Esophagus muscularis mucosa (tissue), 4 donors: ENCODE data around the gene FAS. TPM values are rescaled to one million over a fixed set of nuclear protein-coding genes. Genes with fewer than 3 reads are reported as not detected.

ENCODE experiments used
- DNase-seq: peaks from one replicate; pipeline ENCODE4 v3.0.0-alpha.2; 2017; ENCODE audit errors: extremely low spot score
- H3K27ac ChIP-seq, 4 donors: fragments of 200-600 bp; sonication (generic); replicated peaks in 1 of 4; 1 replicate in 3 of 4; 2 replicates in 1 of 4; pipeline ENCODE4 v1.5.1; 2016 to 2019; ENCODE audit warnings: mild to moderate bottlenecking in 1 of 4
- H3K27me3 ChIP-seq, 4 donors: fragments of 200-600 bp; sonication (generic); one replicate each; pipeline versions ENCODE4 v1.5.1 to v1.6.0; 2016 to 2019
- H3K36me3 ChIP-seq, 4 donors: fragments of 200-600 bp; sonication (generic); one replicate each; pipeline ENCODE4 v1.5.1; 2016 to 2019
- H3K4me1 ChIP-seq, 4 donors: fragments of 200-600 bp; sonication (generic); one replicate each; pipeline ENCODE4 v1.5.1; 2016 to 2019
- H3K4me3 ChIP-seq, 4 donors: fragments of 200-600 bp; sonication (generic); 1 replicate in 2 of 4; 2 replicates in 2 of 4; pipeline ENCODE4 v1.5.1; 2016 to 2019; ENCODE audit warnings: mild to moderate bottlenecking in 4 of 4, moderate library complexity in 1 of 4
- H3K9me3 ChIP-seq, 4 donors: fragments of 200-600 bp; sonication (generic); 1 replicate in 3 of 4; 2 replicates in 1 of 4; pipeline ENCODE4 v1.5.1; 2016 to 2019
- EP300 ChIP-seq: sonication (generic); formaldehyde crosslinking; IDR thresholded peaks from one replicate; pipeline ENCODE4 v1.6.1; 2017; ENCODE audit warnings: antibody characterized with exemption
- POLR2A ChIP-seq: fragments of 450-650 bp; IDR thresholded peaks from one replicate; pipeline ENCODE4 v1.6.1; 2017; ENCODE audit warnings: antibody characterized with exemption, moderate library complexity, mild to moderate bottlenecking, low read depth
- POLR2AphosphoS5 ChIP-seq, 2 donors: sonication (generic); formaldehyde crosslinking; IDR thresholded peaks; one replicate each; pipeline ENCODE4 v1.6.1; 2017; ENCODE audit warnings: antibody characterized with exemption in 2 of 2
- WGBS: methylation state at CpG from one replicate; pipeline ENCODE4 v1.1.5; 2018; 5-methylcytosine and 5-hydroxymethylcytosine counted together
- intact Hi-C: fragments of 100-400 bp; cut with DNase I; formaldehyde crosslinking; loops from one replicate; pipeline ENCODE4 v1.15.1; 2023
- total RNA-seq, 4 donors: library from RNA; depleted of rRNA; stranded (reverse); fragments of >200 nt; gene quantifications; one replicate each; pipeline versions ENCODE4 v1.1.0 to v1.2.1, GENCODE V29; 2016
- TF ChIP-seq, protein P1 (sequence below), 3 experiments: fragments of 200-600 bp in 2 of 3; fragments of 450-650 bp in 1 of 3; sonication (generic) in 2 of 3; IDR thresholded peaks; one replicate each; pipeline ENCODE4 v1.5.1; 2017 to 2019; ENCODE audit warnings: antibody characterized with exemption in 3 of 3, mild to moderate bottlenecking in 2 of 3, moderate library complexity in 1 of 3

Gene FAS
- total RNA-seq, 4 donors from 2014 or later = 16.6 to 27.5 (median 18.7) TPM

DNA sequence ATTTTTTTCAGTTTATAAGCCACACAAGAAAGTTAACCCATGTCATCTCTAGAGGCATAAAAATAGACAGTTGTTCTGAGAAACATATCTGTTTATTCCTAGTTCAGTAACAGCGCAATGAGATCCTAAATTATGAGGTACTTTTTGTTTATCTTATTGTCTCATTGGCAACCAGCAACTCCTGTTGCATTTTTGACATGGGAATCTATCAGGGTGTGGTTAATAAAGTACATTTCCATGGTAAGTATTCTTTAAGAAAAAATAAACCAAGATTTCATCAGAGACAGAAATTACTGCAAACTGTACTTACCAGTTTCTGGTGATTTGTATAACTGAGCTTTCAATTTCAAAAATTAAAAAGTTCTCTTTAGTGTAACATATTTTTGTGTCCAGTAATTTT, 9.0 kb downstream of the FAS start:
- Histone ChIP-seq H3K27me3 (no peaks in the 10 kb centered on the region), H3K4me1 (peaks cover 8 to 39% (median 35%) of the 10 kb centered on the region in 4 donors), H3K4me3 (peak overlapping the region in 3 of 4 donors; percentile 15 to 36 (median 23)), H3K27ac (peak overlapping the region; percentile 34 to 58 (median 38)), H3K9me3 (no peaks in the 10 kb centered on the region), H3K36me3 (peaks cover 0 to 9% (median 2%) of the 10 kb centered on the region in 4 donors)
- TF ChIP-seq, protein P1, sequence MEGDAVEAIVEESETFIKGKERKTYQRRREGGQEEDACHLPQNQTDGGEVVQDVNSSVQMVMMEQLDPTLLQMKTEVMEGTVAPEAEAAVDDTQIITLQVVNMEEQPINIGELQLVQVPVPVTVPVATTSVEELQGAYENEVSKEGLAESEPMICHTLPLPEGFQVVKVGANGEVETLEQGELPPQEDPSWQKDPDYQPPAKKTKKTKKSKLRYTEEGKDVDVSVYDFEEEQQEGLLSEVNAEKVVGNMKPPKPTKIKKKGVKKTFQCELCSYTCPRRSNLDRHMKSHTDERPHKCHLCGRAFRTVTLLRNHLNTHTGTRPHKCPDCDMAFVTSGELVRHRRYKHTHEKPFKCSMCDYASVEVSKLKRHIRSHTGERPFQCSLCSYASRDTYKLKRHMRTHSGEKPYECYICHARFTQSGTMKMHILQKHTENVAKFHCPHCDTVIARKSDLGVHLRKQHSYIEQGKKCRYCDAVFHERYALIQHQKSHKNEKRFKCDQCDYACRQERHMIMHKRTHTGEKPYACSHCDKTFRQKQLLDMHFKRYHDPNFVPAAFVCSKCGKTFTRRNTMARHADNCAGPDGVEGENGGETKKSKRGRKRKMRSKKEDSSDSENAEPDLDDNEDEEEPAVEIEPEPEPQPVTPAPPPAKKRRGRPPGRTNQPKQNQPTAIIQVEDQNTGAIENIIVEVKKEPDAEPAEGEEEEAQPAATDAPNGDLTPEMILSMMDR (IDR thresholded peaks at IDR 0.05) = no peak
- TF ChIP-seq POLR2A = no peak
- no peak for TF ChIP-seq POLR2AphosphoS5 (IDR thresholded peaks at IDR 0.05)
- TF ChIP-seq EP300 = no peak
- 35% methylated on average over 1 of the region's 1 CpG for WGBS
- intact Hi-C loops = no loop called here
- no peak for DNase-seq

DNA sequence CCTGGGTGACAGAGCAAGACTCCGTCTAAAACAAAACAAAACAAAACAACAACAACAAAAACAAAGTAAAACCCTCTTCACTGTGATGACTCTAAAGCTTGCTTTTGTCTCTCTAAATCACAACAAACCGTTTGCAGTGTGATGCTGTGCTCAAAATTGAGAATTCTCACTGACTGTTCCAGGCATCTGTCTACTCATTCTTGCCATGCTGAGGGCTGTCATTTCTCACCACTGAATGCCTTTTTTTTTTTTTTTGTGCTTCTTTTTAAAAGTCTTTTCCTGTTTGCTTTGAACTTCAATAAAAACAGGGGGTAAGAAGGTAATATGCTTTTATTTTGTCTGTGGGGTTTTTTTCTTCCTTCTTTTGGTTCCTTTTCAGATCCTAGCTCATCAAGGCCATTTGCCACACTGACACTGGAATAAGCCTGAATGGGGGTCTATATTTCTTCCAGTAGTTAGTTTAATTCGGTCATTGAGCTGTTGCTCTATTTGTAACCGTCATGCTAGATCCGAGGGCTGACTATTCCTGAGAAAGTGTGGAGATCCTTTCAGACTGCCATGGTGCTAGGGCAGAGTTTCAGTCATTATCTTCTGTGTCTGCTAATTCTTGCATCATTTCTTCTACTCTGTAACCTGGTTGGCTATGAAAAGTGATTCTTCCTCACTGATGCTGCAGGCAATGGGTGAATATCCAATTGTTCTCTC, 10.6 kb downstream of the FAS start:
- 70% methylated on average over 5 of the region's 5 CpGs for WGBS
- DNase-seq = no peak
- Histone ChIP-seq H3K9me3 (no peaks in the 10 kb centered on the region), H3K27ac (peak overlapping the region; percentile 28 to 58 (median 42)), H3K4me1 (peaks cover 8 to 30% (median 25%) of the 10 kb centered on the region in 4 donors), H3K4me3 (peak overlapping the region in 2 of 4 donors; percentile 9 to 23), H3K27me3 (no peaks in the 10 kb centered on the region), H3K36me3 (peaks cover 0 to 9% (median 2%) of the 10 kb centered on the region in 4 donors)
- intact Hi-C loops = no loop called here
- TF ChIP-seq, protein P1 (IDR thresholded peaks at IDR 0.05) = no peak
- TF ChIP-seq EP300 = no peak
- TF ChIP-seq POLR2AphosphoS5 (IDR thresholded peaks at IDR 0.05) = no peak
- TF ChIP-seq POLR2A = no peak

DNA sequence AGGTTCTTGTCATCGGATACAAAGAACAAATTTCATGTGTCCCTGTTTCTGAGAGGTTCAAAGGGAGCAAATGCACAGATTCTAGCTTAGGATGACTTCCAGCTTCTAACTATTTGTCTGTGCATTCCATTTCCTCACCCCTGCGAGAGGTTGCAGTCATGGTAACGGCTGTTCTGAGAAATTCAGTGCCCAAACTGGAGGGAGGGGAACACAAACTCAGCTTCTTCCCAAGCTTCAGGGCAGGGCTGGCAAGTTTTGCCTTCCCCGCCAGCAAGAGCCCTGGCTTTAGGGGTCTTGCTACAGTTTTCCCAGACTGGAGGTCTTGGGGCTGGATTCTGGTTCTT, 11.1 kb downstream of the FAS start:
- H3K36me3 ChIP-seq = peaks cover 0 to 9% (median 2%) of the 10 kb centered on the region in 4 donors
- H3K4me1 ChIP-seq = peaks cover 8 to 30% (median 24%) of the 10 kb centered on the region in 4 donors
- intact Hi-C loops = no loop called here
- DNase-seq = no peak
- 47% methylated on average over 4 of the region's 4 CpGs for WGBS
- H3K27ac ChIP-seq = peak overlapping the region; percentile 15 to 58 (median 38)
- TF ChIP-seq POLR2A (no peak), EP300 (no peak), POLR2AphosphoS5 (IDR thresholded peaks at IDR 0.05) (no peak)
- TF ChIP-seq, protein P1 (IDR thresholded peaks at IDR 0.05) = no peak
- no peaks in the 10 kb centered on the region for H3K27me3 ChIP-seq
- peak overlapping the region in 1 of 4 donors; percentile 17 for H3K4me3 ChIP-seq
- no peaks in the 10 kb centered on the region for H3K9me3 ChIP-seq

DNA sequence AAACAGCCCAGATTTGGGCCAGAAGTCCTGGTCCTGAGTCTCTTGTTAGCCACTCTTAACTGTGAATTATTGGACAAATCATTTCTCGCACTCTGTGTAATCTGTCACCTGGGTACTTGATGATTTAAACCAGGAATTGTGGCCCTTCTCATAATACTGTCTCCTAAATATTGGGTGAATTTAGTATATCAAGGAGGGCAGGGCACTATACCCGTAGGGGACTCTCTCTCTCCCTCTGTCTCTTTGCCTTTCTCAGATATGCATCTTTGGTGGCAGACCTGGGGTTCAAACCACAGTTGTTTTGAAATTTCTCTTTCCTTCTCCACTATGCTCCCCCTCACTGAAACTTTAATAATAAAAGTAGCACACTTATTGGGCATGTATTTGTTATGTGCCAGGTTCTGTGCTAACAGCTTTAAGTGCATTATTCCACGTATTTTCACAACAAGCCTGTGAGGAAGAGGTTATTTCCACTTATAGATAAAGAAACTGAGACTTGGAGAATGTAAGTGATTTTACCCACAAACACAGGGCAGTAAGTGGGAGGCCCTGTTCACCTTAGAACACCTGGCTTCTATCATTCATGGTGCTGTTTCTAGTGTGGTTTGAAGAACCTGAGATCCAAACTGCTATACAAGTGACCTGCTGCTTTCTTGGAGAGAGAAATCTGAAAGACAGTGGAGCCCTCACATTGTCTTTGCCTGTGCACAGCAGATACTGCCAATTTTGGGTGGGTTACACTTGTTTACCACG, 11.8 kb downstream of the FAS start:
- Histone ChIP-seq H3K4me1 (peaks cover 8 to 25% (median 22%) of the 10 kb centered on the region in 4 donors), H3K27ac (peak overlapping the region; percentile 15 to 58 (median 38)), H3K9me3 (no peaks in the 10 kb centered on the region), H3K4me3 (peak overlapping the region in 1 of 4 donors; percentile 17), H3K27me3 (no peaks in the 10 kb centered on the region), H3K36me3 (peaks cover 0 to 9% (median 2%) of the 10 kb centered on the region in 4 donors)
- DNase-seq = no peak
- intact Hi-C loops = no loop called here
- WGBS = 79% methylated on average over 4 of the region's 4 CpGs
- TF ChIP-seq POLR2A (no peak), EP300 (no peak), POLR2AphosphoS5 (IDR thresholded peaks at IDR 0.05) (no peak)
- TF ChIP-seq, protein P1 (IDR thresholded peaks at IDR 0.05) = no peak
